ENCODE measurements around the gene KIF13A. TPM values are rescaled to one million over a fixed set of nuclear protein-coding genes. Genes with fewer than 3 reads are reported as not detected.

Gene KIF13A
- total RNA-seq, 1 donor from 2014 or later, result 43.0 TPM

DNA sequence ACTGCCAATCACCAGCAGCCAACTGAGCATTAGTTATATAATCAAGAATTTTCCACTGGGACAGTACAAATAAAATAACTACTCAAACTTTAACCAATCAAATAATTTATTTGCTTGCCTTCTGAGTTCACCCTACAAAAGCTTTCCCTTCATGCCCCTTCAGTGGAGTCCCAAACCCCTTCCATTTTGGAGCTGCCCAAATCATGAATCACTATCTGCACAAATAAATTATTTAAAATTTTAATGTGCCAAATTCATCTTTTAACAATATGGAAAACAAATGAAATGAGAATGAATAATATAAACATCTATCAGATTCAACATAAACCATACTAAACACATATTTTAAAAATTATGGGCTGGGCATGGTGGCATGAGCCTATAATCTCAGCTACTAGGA is 85.9 kb downstream of the KIF13A start:
- Histone ChIP-seq H3K36me3 (peaks cover 0 to 9% of the 10 kb centered on the region in 2 donors), H3K9me3 (no peaks in the 10 kb centered on the region), H3K27me3 (no peaks in the 10 kb centered on the region), H3K27ac (no peak overlapping the region), H3K4me1 (peaks cover 57% of the 10 kb centered on the region), H3K4me3 (no peak overlapping the region)
- intact Hi-C loops (cut with DNase I), result no loop called here
- TF ChIP-seq POLR2A (IDR thresholded peaks at IDR 0.05) (no peak), POLR2AphosphoS5 (IDR thresholded peaks at IDR 0.05; ENCODE audit: insufficient read depth in 1 of 2, low read depth in 1 of 2) (no peak)
- TF ChIP-seq, protein P1, sequence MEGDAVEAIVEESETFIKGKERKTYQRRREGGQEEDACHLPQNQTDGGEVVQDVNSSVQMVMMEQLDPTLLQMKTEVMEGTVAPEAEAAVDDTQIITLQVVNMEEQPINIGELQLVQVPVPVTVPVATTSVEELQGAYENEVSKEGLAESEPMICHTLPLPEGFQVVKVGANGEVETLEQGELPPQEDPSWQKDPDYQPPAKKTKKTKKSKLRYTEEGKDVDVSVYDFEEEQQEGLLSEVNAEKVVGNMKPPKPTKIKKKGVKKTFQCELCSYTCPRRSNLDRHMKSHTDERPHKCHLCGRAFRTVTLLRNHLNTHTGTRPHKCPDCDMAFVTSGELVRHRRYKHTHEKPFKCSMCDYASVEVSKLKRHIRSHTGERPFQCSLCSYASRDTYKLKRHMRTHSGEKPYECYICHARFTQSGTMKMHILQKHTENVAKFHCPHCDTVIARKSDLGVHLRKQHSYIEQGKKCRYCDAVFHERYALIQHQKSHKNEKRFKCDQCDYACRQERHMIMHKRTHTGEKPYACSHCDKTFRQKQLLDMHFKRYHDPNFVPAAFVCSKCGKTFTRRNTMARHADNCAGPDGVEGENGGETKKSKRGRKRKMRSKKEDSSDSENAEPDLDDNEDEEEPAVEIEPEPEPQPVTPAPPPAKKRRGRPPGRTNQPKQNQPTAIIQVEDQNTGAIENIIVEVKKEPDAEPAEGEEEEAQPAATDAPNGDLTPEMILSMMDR (IDR thresholded peaks at IDR 0.05), result no peak
- DNase-seq (ENCODE audit: extremely low spot score in 2 of 2), result no peak

DNA sequence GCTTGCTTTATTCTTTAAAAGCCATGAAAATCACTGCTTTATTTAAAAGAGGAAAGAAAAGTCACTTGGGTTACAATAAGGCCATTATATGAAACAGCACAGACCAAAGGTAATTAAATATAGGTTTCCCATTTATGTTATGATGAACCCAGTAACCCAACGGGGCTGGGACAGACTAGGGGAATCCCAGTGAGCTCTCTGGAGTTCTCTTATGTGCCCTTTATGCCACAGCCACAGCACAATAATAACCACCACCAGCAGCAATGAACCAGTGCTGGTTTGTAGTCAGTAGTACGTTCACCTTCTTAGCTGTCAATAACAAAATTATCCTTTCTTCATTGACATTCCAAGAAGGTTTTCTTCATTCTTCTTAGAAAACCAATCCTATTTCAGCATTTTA is 87.4 kb downstream of the KIF13A start:
- DNase-seq (ENCODE audit: extremely low spot score in 2 of 2), result no peak
- intact Hi-C loops (cut with DNase I), result no loop called here
- H3K9me3 ChIP-seq, result peaks cover 5% of the 10 kb centered on the region
- H3K27ac ChIP-seq, result no peak overlapping the region
- no peak overlapping the region for H3K4me3 ChIP-seq
- TF ChIP-seq, protein P1 (IDR thresholded peaks at IDR 0.05), result no peak
- TF ChIP-seq POLR2AphosphoS5 (IDR thresholded peaks at IDR 0.05; ENCODE audit: insufficient read depth in 1 of 2, low read depth in 1 of 2) (no peak), POLR2A (IDR thresholded peaks at IDR 0.05) (no peak)
- H3K36me3 ChIP-seq, result peaks cover 0 to 23% of the 10 kb centered on the region in 2 donors
- H3K27me3 ChIP-seq, result no peaks in the 10 kb centered on the region
- H3K4me1 ChIP-seq, result peaks cover 42% of the 10 kb centered on the region

GRCh38 chr6:17899491-17899890 is 87.9 kb downstream of the KIF13A start:
- Histone ChIP-seq H3K36me3 (peaks cover 0 to 28% of the 10 kb centered on the region in 2 donors), H3K27me3 (no peaks in the 10 kb centered on the region), H3K9me3 (peaks cover 9% of the 10 kb centered on the region), H3K4me3 (no peak overlapping the region), H3K27ac (no peak overlapping the region), H3K4me1 (peaks cover 37% of the 10 kb centered on the region)
- no peak for TF ChIP-seq POLR2AphosphoS5 (IDR thresholded peaks at IDR 0.05; ENCODE audit: insufficient read depth in 1 of 2, low read depth in 1 of 2)
- TF ChIP-seq POLR2A (IDR thresholded peaks at IDR 0.05), result no peak
- TF ChIP-seq, protein P1 (IDR thresholded peaks at IDR 0.05), result no peak
- intact Hi-C loops (cut with DNase I), result no loop called here
- DNase-seq (ENCODE audit: extremely low spot score in 2 of 2), result no peak

- no peak overlapping the region for H3K27ac ChIP-seq
- H3K4me1 ChIP-seq, result peaks cover 18% of the 10 kb centered on the region
- no peak for TF ChIP-seq POLR2A (IDR thresholded peaks at IDR 0.05)
- no peak for TF ChIP-seq POLR2AphosphoS5 (IDR thresholded peaks at IDR 0.05; ENCODE audit: insufficient read depth in 1 of 2, low read depth in 1 of 2)
- TF ChIP-seq, protein P1 (IDR thresholded peaks at IDR 0.05), result no peak
- intact Hi-C loops (cut with DNase I), result no loop called here
- H3K27me3 ChIP-seq, result no peaks in the 10 kb centered on the region
- H3K36me3 ChIP-seq, result peaks cover 0 to 28% of the 10 kb centered on the region in 2 donors
- no peak overlapping the region for H3K4me3 ChIP-seq
- peaks cover 9% of the 10 kb centered on the region for H3K9me3 ChIP-seq
- DNase-seq (ENCODE audit: extremely low spot score in 2 of 2), result no peak
Observed at GRCh38 chr6:17897681-17898080, 89.8 kb downstream of the KIF13A start.

DNA sequence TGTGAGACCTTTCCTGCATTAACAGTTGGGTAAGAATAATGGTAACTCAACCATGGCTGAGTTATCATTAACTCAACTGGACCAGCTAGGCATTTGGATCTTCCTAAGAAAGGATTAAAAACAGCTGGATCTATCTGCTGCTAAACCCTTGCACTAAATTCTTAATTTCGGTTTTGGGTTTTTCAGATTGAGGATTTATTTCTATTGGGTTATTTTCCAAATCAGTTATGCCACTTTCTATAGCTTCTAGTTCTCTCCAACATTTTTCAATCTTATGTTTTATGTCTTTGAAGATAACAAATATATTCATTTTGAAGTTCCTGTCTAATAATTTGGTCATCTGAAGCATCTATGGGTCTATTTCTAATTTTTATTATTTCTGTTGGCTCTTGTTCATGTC is 92.5 kb downstream of the KIF13A start:
- intact Hi-C loops (cut with DNase I), result no loop called here
- peaks cover 9% of the 10 kb centered on the region for H3K9me3 ChIP-seq
- peaks cover 0 to 28% of the 10 kb centered on the region in 2 donors for H3K36me3 ChIP-seq
- no peak overlapping the region for H3K27ac ChIP-seq
- H3K27me3 ChIP-seq, result no peaks in the 10 kb centered on the region
- H3K4me1 ChIP-seq, result peaks cover 8% of the 10 kb centered on the region
- H3K4me3 ChIP-seq, result no peak overlapping the region
- no peak for DNase-seq (ENCODE audit: extremely low spot score in 2 of 2)
- no peak for TF ChIP-seq POLR2AphosphoS5 (IDR thresholded peaks at IDR 0.05; ENCODE audit: insufficient read depth in 1 of 2, low read depth in 1 of 2)
- TF ChIP-seq, protein P1 (IDR thresholded peaks at IDR 0.05), result no peak

Data from vagina (tissue), 2 donors.